GM21717 (cell line): ENCODE data around the gene HPCAL1.
"Not testable (repeated sequence)": the region's sequence is repeated elsewhere in the genome, so short reads cannot be mapped to it uniquely, and the experiment has no call there.

Source experiments
- ATAC-seq: cut with Tn5 transposase; IDR thresholded peaks from one replicate; pipeline ENCODE4 v1.9.1; 2021; ENCODE audit warnings: mild to moderate bottlenecking, moderate library complexity; ENCODE audit not compliant: unreplicated experiment

The HPCAL1 gene

DNA sequence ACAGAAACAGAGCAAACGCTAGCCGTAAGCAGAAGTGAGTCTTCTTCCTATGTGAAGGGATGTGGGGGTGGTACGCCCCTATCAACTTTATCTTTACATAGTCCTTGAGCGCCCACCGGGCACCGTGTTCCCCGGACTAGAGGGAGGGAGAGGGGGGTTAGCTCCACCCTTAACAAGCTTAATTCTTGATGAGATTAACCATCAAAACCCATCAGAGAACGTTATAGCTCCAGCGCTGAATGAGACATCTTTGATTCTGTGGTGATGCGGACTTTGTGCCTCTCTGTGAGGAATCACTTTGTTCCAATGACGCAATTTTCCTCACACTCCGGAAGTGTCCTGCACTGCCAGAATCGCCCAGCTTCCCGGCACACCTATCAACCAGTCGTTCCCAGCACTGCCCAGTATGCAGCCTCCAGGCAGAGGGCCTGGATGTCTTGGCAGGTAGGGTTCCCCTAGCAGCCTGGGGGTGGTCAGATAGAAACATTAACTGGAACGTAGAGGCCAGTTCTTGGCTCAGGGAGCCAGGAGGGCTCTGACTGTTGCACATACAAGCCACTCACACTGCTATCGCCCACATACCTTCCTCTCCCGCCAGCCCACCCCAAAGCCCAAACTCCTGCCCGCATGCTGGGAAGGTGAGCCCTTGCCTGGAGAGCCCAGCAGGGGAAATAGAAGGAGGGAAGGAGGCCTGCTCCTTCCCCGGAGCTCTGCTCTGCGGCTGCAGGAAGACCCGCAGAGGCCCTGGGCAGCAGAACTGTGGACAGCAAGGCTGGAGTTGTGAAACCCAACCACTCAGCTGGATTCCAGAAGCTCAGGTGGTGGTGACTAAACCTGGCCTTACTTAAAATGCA lies 147.4 kb downstream of the HPCAL1 start:
- no peak for ATAC-seq

DNA sequence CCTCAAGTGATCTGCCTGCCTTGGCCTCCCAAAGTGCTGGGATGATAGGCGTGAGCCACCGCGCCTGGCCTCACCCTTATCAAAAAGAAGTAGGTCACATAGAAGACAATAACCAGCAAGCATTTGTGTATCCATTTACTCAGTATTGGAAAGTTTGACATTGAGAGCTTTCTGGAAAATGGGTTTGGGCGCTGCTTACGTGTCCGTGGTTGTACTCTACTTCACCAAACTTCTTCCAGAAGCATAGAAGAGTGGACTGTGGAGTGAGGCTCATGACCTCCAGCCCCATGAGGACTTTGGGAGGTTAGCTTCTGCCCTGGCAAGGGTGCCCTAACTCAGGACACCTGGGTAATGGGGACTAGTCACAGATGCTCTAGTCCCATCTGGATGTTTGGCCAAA lies 149.1 kb downstream of the HPCAL1 start:
- no peak for ATAC-seq

DNA sequence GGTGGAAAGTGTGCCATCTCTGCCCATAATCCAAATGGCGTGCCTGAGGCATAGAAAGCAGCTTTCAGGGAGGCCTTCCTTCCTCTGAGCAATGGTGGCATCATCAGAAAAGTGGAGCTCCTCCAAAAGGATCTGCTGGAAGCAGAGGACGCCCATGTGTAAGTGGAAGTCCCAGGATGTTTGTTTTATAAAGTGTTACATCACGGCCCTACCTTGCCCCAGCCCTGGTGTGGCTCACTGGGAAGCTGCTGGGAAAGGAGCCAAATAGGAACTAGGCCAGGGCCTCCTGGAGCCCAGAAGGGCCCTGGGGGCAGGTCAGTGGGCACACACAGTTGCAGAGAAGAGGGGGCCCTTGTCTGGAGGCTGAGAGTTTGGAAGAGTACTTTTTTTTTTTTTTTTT lies 149.6 kb downstream of the HPCAL1 start:
- no peak for ATAC-seq

DNA sequence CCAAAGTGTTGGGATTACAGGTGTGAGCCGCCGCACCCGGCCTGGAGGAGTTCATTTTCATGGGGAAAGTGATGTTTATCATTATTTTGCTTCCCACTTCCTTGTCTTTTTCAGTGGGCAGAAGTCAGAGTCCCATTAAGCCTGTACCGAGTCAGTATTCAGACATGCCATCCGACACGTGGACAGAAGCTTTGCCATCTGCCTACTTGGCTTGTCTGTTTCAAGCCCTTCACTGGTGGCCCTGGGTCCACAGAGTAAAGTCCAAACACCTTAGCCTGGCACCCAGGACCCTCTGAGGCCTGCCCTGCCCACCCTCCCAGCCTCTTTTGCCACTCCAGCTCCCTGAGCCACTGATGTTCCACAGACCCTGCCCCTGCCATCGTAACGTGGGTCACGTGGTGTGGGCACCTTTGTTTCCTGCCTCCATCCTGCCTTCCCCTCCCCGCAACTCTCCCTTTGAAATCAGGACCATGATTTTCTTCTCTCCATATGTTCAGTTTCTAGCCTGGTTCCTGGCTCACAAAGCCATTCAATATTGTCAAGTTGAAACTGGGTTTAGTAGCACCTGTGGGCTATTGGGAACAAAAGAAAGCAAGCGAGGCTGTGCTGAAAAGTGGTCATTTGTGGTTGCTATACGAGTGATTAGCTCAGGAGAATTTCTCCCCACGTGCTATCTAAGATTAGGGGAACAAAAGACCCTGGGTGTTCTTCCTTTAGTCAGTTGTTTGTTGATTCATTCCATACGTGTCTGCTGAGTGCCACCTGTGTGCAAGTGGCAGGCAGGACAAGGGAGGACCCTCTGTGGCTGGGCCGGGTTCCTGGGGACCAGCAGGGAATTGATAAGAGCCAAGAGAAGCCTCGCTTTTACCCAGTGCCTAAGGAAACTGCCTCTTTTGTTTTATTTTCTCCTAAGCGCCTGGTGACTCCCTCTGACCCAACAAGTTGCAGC lies 150.5 kb downstream of the HPCAL1 start:
- no peak for ATAC-seq

DNA sequence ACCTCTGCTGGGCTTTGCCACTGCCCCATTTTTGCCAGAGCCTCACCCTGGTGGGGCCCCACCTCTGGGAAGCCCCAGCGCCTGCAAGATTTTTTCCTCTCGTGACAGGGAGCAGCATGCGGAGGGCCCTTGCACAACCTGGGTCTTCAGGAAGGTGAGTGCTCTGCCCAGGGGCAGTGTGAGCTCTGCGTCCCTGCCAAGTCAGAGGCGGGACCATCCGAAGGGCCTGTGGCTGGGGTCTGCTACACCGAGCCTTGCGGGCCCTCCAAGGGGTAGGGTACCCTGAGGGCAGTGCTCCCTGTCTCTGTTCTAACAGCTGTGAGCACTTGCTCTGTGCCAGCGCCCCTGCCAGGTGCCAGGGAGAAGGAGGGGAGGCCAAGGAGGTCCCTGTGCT lies 151.2 kb downstream of the HPCAL1 start:
- no peak for ATAC-seq

GRCh38 chr2:10454505-10454904 lies 151.8 kb downstream of the HPCAL1 start:
- ATAC-seq = no peak

DNA sequence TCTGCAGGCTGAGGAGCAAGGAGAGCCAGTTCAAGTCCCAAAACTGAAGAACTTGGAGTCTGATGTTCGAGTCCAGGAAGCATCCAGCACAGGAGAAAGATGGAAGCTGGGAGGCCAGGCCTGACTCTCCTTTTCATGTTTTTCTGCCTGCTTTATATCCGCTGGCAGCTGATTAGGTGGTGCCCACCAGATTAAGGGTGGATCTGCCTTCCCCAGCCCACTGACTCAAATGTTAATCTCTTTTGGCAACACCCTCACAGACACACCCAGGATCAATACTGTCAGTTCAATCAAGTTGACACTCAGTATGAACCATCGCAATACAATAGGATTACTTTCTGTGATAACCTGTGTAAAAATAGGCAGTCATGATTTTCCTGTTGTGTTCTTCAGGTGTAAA lies 154.5 kb downstream of the HPCAL1 start:
- not testable (repeated sequence) for ATAC-seq

GRCh38 chr2:10457846-10458598 lies 155.3 kb downstream of the HPCAL1 start:
- ATAC-seq = no peak

GRCh38 chr2:10460366-10460796 lies 157.7 kb downstream of the HPCAL1 start:
- ATAC-seq = no peak

DNA sequence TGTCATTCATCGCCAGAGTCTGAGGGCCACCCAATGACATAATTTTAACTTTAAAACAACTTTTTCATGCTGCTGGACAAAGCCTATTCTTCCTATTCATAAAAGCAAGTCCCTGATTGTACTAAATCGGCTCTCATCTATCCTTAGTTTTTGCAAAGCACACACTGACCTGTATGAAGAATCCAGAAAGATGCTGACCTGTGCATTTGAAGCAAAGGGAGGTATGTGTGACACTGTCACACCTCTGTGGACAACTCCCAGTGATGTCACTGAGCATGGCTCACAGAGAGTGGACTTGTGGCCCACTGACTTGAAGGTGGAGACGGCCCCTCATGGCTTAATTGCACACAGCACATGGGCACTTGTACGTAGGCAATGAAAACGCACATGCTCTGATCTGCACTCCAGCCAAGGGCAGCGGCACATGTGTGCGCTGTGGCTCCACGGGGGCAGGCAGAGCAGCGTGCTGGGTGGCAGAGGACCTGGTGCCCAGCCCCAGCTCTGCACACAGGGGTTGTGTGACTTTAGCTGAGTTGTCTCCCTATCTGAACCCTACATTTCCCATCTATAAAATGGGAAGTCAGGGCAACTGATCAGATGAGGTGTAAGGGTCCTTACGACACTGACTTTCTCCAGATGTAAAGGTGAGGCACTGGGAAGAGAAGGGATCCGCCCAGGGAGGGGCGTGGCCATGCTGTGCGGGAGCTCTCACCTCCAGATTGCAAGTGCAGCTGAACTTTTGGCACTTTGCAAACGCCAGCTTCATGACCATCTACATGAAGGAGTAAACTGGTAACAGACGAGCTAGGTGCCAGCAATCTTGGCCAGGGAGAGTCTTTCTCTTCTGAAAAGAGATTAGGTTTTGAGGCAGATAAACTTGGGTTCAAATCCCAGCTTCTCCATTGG lies 159.7 kb downstream of the HPCAL1 start:
- no peak for ATAC-seq

GRCh38 chr2:10465910-10466309 lies 163.2 kb downstream of the HPCAL1 start:
- no peak for ATAC-seq

GRCh38 chr2:10466801-10467200 lies 164.1 kb downstream of the HPCAL1 start:
- no peak for ATAC-seq

DNA sequence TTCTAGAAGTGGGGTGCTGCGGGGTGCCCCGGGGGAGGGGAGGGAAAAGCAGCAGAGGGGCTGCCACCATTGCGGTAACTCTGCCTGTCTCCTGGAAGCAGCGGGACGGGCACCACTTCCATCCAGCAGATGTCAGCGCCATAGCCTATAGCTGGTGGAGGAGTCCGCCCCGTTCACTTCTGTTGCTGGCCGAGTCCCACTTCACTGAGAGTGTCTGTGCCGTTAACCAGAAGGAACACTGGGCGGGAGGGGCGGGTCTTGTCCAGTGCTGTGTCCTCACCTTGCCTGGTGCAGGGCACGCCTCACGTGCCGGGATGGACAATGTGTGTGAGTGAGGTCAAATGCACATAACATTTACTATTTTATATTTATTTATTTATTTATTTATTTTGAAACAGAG lies 164.7 kb downstream of the HPCAL1 start:
- ATAC-seq = no peak

GRCh38 chr2:10469301-10469700 lies 166.6 kb downstream of the HPCAL1 start:
- no peak for ATAC-seq

- ATAC-seq = no peak
Measured at GRCh38 chr2:10469955-10470608, 167.4 kb downstream of the HPCAL1 start.

DNA sequence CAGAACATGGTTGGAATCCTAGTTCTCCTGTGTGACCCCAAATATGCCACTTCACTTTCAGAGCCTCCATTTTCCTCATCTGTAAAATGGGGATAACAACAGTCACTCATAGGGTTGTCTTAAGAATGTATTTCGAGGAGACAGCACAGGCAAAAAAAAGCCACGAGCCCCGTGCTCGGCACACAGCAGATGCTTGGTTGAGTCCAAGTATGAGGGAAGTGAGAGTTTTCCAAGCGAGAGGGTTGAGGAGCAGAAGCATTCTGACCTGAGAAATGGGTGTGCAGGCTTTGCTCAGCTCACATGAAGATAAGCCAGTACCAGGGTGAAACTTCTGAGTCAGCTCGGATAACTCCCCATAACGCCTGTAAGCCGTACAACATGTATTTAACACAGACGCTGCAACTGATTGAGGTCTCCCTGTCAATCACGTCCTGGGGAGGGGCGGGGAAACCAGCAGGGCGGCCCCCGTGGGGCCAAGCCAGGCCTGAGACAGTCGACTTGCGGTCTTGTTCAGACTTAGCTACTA lies 168.4 kb downstream of the HPCAL1 start:
- no peak for ATAC-seq

DNA sequence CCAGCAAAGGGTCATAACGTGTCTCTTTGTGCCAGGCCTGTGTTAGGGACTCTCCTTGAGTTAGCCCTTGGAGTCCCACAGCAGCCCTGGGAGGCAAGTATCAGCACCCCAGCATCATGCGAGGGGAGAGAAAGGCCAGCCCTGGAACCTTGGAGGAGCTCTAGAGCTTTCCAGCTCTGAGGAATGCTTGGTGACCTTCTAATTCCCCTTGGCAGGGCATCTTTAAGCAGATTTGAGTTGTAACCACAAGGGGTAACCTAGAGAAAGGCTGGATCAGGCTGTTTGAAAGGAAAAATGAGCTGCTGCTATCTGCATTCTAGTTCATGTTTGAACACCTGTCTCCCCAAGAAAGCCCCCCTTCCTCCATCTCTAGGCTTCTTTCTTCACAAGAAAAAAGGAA lies 169.3 kb downstream of the HPCAL1 start:
- no peak for ATAC-seq

DNA sequence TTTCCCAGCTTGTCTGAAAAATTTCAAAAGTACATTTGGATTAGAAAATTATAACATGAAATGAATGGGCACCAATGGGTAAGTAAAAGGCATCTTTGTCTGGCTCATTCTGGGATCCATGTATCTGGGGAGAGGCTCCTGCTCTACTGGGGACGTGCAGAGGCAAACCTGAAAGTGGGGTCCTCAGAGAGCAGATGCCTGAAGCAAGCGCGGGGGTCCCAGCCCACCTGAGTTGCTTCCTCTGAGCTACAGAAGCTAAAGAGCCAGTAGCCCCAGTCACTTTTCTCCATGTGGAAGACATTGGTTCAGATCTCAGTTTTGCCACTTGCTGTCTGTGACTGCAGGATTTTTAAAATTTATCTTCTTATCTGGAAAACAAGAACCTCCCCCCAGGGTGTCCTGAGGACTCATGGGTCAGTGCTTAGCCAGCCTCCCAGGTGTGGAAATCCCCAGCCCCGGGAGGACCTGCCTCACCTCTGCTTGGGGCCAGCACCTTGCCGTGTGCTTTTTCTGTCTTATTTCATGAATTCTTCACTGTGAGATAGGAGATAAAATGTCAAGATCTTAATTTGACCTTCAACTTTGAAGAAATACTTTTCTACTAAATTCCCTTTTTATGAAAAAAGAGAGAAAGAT lies 170.5 kb downstream of the HPCAL1 start:
- ATAC-seq = no peak

- no peak for ATAC-seq
Measured at GRCh38 chr2:10475221-10475722, 172.6 kb downstream of the HPCAL1 start.
